Activated CD4-positive, alpha-beta T cell treated with anti-CD3 and anti-CD28 coated beads for 24 hours (primary cell): ENCODE results near the gene TNS4.

ENCODE experiments used
- DNase-seq, 2 donors: peaks; one replicate each; pipeline ENCODE4 v3.0.0-alpha.2; 2020; ENCODE audit warnings: low read depth in 2 of 2

Gene TNS4

GRCh38 chr17:40536295-40537171 lies 35.1 kb upstream of the TNS4 start:
- DNase-seq = no peak

- DNase-seq = no peak
Observed at GRCh38 chr17:40535924-40536294, 34.5 kb upstream of the TNS4 start.

- DNase-seq = no peak
Observed at GRCh38 chr17:40535438-40535837, 34.0 kb upstream of the TNS4 start.

- DNase-seq = no peak
Observed at GRCh38 chr17:40534371-40535189, 33.2 kb upstream of the TNS4 start.

GRCh38 chr17:40533896-40534295 lies 32.5 kb upstream of the TNS4 start:
- no peak for DNase-seq

GRCh38 chr17:40532520-40533253 lies 31.3 kb upstream of the TNS4 start:
- DNase-seq = no peak

- DNase-seq = peak; percentile 79 to 83
Observed at GRCh38 chr17:40531051-40531991, 29.9 kb upstream of the TNS4 start.

- no peak for DNase-seq
Observed at GRCh38 chr17:40530531-40530994, 29.1 kb upstream of the TNS4 start.

GRCh38 chr17:40529991-40530390 lies 28.6 kb upstream of the TNS4 start:
- DNase-seq = no peak

- DNase-seq = no peak
Observed at GRCh38 chr17:40528692-40529417, 27.4 kb upstream of the TNS4 start.

GRCh38 chr17:40526668-40527067 lies 25.2 kb upstream of the TNS4 start:
- no peak for DNase-seq

GRCh38 chr17:40525294-40525693 lies 23.9 kb upstream of the TNS4 start:
- no peak for DNase-seq

GRCh38 chr17:40524243-40524965 lies 23.0 kb upstream of the TNS4 start:
- DNase-seq = no peak

GRCh38 chr17:40522961-40523310 lies 21.5 kb upstream of the TNS4 start:
- no peak for DNase-seq

- DNase-seq = no peak
Observed at GRCh38 chr17:40522250-40522960, 21.0 kb upstream of the TNS4 start.

- DNase-seq = no peak
Observed at GRCh38 chr17:40520991-40521453, 19.6 kb upstream of the TNS4 start.

GRCh38 chr17:40519089-40519775 lies 17.8 kb upstream of the TNS4 start:
- DNase-seq = no peak

- DNase-seq = no peak
Observed at GRCh38 chr17:40518401-40519088, 17.1 kb upstream of the TNS4 start.
